ENCODE measurements around the gene CARD14. TPM values are rescaled to one million over a fixed set of nuclear protein-coding genes. Genes with fewer than 3 reads are reported as not detected.

CARD14 gene
- total RNA-seq, 1 donor from 2014 or later = 1.1 TPM

DNA sequence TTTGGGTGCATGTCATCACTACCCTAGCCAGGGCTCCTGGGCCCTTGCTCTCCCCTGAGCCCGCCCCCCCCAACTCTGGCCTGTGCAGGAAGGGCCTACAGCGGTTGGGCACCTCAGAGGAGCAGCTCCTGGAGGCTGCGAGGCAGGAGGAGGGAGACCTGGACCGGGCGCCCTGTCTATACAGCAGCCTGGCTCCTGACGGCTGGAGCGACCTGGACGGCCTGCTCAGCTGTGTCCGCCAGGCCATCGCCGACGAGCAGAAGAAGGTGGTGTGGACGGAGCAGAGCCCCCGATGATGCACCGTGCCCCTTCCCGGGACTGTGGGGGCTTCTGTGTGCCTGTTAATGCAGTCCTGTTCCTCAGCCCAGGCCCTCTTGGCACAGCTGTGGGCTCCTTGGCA is 38.2 kb downstream of the CARD14 start:
- H3K4me1 ChIP-seq = no peaks in the 10 kb centered on the region
- intact Hi-C loops (cut with DNase I) = no loop called here
- DNase-seq (ENCODE audit: low spot score in 2 of 2) = no peak
- TF ChIP-seq CTCF (IDR thresholded peaks at IDR 0.05) = no peak
- H3K27me3 ChIP-seq = no peaks in the 10 kb centered on the region
- H3K9me3 ChIP-seq = no peaks in the 10 kb centered on the region
- no peak overlapping the region for H3K4me3 ChIP-seq
- H3K36me3 ChIP-seq = peaks cover 23 to 38% of the 10 kb centered on the region in 2 donors
- no peak overlapping the region for H3K27ac ChIP-seq

DNA sequence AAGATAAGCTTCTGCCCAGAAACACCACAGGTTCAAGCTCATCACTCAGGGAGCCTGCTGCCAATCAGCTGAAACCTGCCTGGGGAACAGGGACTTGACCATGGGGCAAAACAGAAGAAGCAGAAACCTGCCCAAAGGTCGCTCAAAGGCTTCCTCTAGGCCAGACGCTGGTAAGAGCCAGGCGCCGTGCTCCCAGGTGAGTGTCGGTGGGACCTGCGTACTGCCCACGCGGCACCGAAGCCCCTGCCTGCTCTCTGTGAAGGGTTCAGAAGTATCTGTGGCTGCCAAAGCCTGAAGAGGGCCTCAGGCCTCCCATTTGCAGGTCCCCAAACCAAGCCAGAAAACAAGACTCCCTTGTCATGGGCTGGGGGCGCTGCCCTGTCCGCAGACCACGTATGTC is 39.9 kb downstream of the CARD14 start:
- H3K27ac ChIP-seq = no peak overlapping the region
- H3K27me3 ChIP-seq = no peaks in the 10 kb centered on the region
- no peaks in the 10 kb centered on the region for H3K4me1 ChIP-seq
- no peak overlapping the region for H3K4me3 ChIP-seq
- DNase-seq (ENCODE audit: low spot score in 2 of 2) = no peak
- intact Hi-C loops (cut with DNase I) = no loop called here
- no peaks in the 10 kb centered on the region for H3K9me3 ChIP-seq
- H3K36me3 ChIP-seq = peaks cover 23 to 56% of the 10 kb centered on the region in 2 donors
- TF ChIP-seq CTCF (IDR thresholded peaks at IDR 0.05) = no peak

DNA sequence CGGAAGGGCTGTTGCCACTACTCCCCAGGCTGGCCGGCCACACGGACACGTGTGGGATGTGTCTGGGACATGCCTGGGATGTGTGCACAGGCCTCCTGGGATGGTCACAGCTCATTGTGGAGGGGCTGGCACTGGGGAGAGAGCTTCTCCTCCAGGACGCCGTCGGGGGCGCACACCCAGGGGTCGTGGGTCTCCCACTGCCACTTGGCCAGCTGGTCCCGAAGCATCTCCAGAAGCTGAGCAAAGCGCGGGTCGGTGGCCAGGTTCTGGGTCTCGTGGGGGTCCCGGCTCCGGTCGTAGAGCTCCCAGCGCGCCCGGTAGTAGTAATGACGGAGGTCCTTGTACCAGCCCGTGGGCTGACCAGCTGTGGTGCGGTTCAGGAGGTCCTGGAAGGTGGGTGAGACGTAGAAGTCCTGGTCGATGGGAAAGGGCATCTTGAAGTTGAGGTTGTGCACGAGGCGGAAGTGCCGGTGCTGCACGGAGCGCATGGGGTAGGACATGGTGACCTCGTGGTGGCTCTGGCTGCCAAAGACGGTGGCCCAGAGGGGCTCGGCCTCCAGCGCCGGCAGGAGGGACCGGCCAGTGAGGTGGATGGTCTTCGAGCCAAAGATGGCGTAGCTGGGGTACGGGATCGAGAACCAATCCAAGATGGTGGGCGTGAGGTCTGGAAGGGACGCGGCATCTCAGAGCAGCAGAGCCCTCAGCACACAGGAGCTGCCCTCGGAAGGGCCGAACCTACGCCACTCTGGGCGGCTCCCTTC is 40.7 kb downstream of the CARD14 start:
- intact Hi-C loops (cut with DNase I) = no loop called here

GRCh38 chr17:80212109-80212508 is 42.3 kb downstream of the CARD14 start:
- H3K27me3 ChIP-seq = no peaks in the 10 kb centered on the region
- no peak overlapping the region for H3K4me3 ChIP-seq
- peaks cover 30 to 74% of the 10 kb centered on the region in 2 donors for H3K36me3 ChIP-seq
- DNase-seq (ENCODE audit: low spot score in 2 of 2) = no peak
- no peak for TF ChIP-seq CTCF (IDR thresholded peaks at IDR 0.05)
- H3K4me1 ChIP-seq = no peaks in the 10 kb centered on the region
- H3K9me3 ChIP-seq = no peaks in the 10 kb centered on the region
- intact Hi-C loops (cut with DNase I) = no loop called here
- H3K27ac ChIP-seq = no peak overlapping the region

More for the DNA sequence above, 40.7 kb downstream of the CARD14 start:
- Histone ChIP-seq H3K4me3 (no peak overlapping the region), H3K4me1 (no peaks in the 10 kb centered on the region), H3K36me3 (peaks cover 23 to 61% of the 10 kb centered on the region in 2 donors), H3K27me3 (no peaks in the 10 kb centered on the region), H3K9me3 (no peaks in the 10 kb centered on the region), H3K27ac (no peak overlapping the region)
- no peak for DNase-seq (ENCODE audit: low spot score in 2 of 2)
- no peak for TF ChIP-seq CTCF (IDR thresholded peaks at IDR 0.05)

GRCh38 chr17:80212511-80212910 is 42.7 kb downstream of the CARD14 start:
- H3K4me1 ChIP-seq = no peaks in the 10 kb centered on the region
- H3K4me3 ChIP-seq = no peak overlapping the region
- H3K27me3 ChIP-seq = no peaks in the 10 kb centered on the region
- no peak overlapping the region for H3K27ac ChIP-seq
- peaks cover 30 to 74% of the 10 kb centered on the region in 2 donors for H3K36me3 ChIP-seq
- no peaks in the 10 kb centered on the region for H3K9me3 ChIP-seq
- DNase-seq (ENCODE audit: low spot score in 2 of 2) = no peak
- TF ChIP-seq CTCF (IDR thresholded peaks at IDR 0.05) = no peak
- intact Hi-C loops (cut with DNase I) = no loop called here

Data from ascending aorta (tissue), 2 donors.